Smooth muscle cell (in vitro differentiated cells): ENCODE data around the gene TACSTD2. TPM values are rescaled to one million over a fixed set of nuclear protein-coding genes. Genes with fewer than 3 reads are reported as not detected.

Experiments used
- DNase-seq: peaks from one replicate; lab custom pipeline; 2025; ENCODE audit not compliant: unreplicated experiment; lab: John Stamatoyannopoulos, UW
- H2AFZ ChIP-seq: fragments of 200-600 bp; sonication (generic); 2 replicates; pipeline ENCODE4 v1.6.0; 2016; ENCODE audit warnings: antibody characterized with exemption, low read depth, mild to moderate bottlenecking
- H3F3A ChIP-seq: fragments of 200-600 bp; sonication (generic); 2 replicates; pipeline ENCODE4 v1.6.0; 2017; ENCODE audit warnings: antibody characterized with exemption, low read depth
- H3K27ac ChIP-seq: fragments of 200-600 bp; sonication (generic); 2 replicates; pipeline ENCODE4 v1.5.1; 2016; ENCODE audit warnings: low read depth, mild to moderate bottlenecking
- H3K27me3 ChIP-seq: fragments of 200-600 bp; sonication (generic); 2 replicates; pipeline ENCODE4 v1.6.1; 2016; ENCODE audit warnings: low read depth, mild to moderate bottlenecking
- H3K36me3 ChIP-seq: fragments of 200-600 bp; sonication (generic); 2 replicates; pipeline ENCODE4 v1.5.1; 2016; ENCODE audit warnings: low read depth
- H3K4me1 ChIP-seq: fragments of 200-600 bp; sonication (generic); 2 replicates; pipeline ENCODE4 v1.5.1; 2016; ENCODE audit warnings: low read depth
- H3K4me2 ChIP-seq: fragments of 200-600 bp; sonication (generic); 2 replicates; pipeline ENCODE4 v1.6.0; 2016; ENCODE audit warnings: mild to moderate bottlenecking
- H3K4me3 ChIP-seq: fragments of 200-600 bp; sonication (generic); 2 replicates; pipeline ENCODE4 v1.5.1; 2016; ENCODE audit warnings: mild to moderate bottlenecking
- H3K79me2 ChIP-seq: fragments of 200-600 bp; sonication (generic); 2 replicates; pipeline ENCODE4 v1.6.0; 2016; ENCODE audit warnings: low read depth, mild to moderate bottlenecking
- H3K9ac ChIP-seq: fragments of 200-600 bp; sonication (generic); 2 replicates; pipeline ENCODE4 v1.6.0; 2016; ENCODE audit warnings: low read depth
- H3K9me3 ChIP-seq: fragments of 200-600 bp; sonication (generic); replicated peaks from 2 replicates; pipeline ENCODE4 v1.5.1; 2016; ENCODE audit warnings: low read depth
- H4K20me1 ChIP-seq: fragments of 200-600 bp; sonication (generic); 2 replicates; pipeline ENCODE4 v1.6.0; 2016; ENCODE audit warnings: low read depth
- CTCF ChIP-seq: fragments of 200-600 bp; sonication (generic); IDR thresholded peaks from 2 replicates; pipeline ENCODE4 v1.5.1; 2017; ENCODE audit warnings: borderline replicate concordance, mild to moderate bottlenecking, antibody characterized with exemption; ENCODE audit not compliant: insufficient read depth, poor library complexity, severe bottlenecking
- WGBS: methylation state at CpG from one replicate; pipeline ENCODE4 v1.1.7; 2016; ENCODE audit warnings: low lambda C conversion rate; 5-methylcytosine and 5-hydroxymethylcytosine counted together
- polyA plus RNA-seq: library from polyadenylated mRNA; unstranded; fragments of >200 nt; fragmentation: Nextera tagmentation; extraction: Ambion mirVana; gene quantifications from 2 replicates; pipeline ENCODE4 v1.2.1, GENCODE V29; 2016
- total RNA-seq: library from RNA; depleted of rRNA; stranded (reverse); fragments of >200 nt; gene quantifications from 2 replicates; pipeline ENCODE4 v1.2.3, GENCODE V29; 2014

The TACSTD2 gene
- total and polyA plus RNA-seq, 2 experiments from 2014 or later, result 9.8 to 27.3 TPM

- TF ChIP-seq CTCF, result no peak
- Histone ChIP-seq H3K4me3 (no peak overlapping the region), H3K79me2 (no peaks in the 10 kb centered on the region), H3F3A (peaks cover 4% of the 10 kb centered on the region), H3K27me3 (no peaks in the 10 kb centered on the region), H3K4me1 (peaks cover 10% of the 10 kb centered on the region), H3K9ac (peak overlapping the region; percentile 51), H4K20me1 (no peaks in the 10 kb centered on the region), H3K36me3 (no peaks in the 10 kb centered on the region), H2AFZ (no peak overlapping the region), H3K27ac (peak overlapping the region; percentile 84), H3K9me3 (no peaks in the 10 kb centered on the region), H3K4me2 (peak overlapping the region; percentile 25)
- DNase-seq, result peak; percentile 7
- 17% methylated on average over 2 of the region's 2 CpGs for WGBS
Measured at GRCh38 chr1:58618303-58618702, 41.3 kb upstream of the TACSTD2 start.

GRCh38 chr1:58611861-58612385 is 34.9 kb upstream of the TACSTD2 start:
- H4K20me1 ChIP-seq, result no peaks in the 10 kb centered on the region

GRCh38 chr1:58608945-58609344 is 31.9 kb upstream of the TACSTD2 start:
- H3K4me2 ChIP-seq, result no peak overlapping the region
- no peak overlapping the region for H3K9ac ChIP-seq
- no peaks in the 10 kb centered on the region for H3K79me2 ChIP-seq
- H3K4me1 ChIP-seq, result no peaks in the 10 kb centered on the region
- no peak overlapping the region for H3K4me3 ChIP-seq
- no peaks in the 10 kb centered on the region for H3K9me3 ChIP-seq
- H3K27me3 ChIP-seq, result no peaks in the 10 kb centered on the region
- DNase-seq, result no peak
- 87% methylated on average over 2 of the region's 2 CpGs for WGBS
- no peaks in the 10 kb centered on the region for H3F3A ChIP-seq
- H3K27ac ChIP-seq, result no peak overlapping the region
- no peak for TF ChIP-seq CTCF
- no peak overlapping the region for H2AFZ ChIP-seq
- H4K20me1 ChIP-seq, result no peaks in the 10 kb centered on the region
- H3K36me3 ChIP-seq, result no peaks in the 10 kb centered on the region

More at GRCh38 chr1:58611861-58612385, 34.9 kb upstream of the TACSTD2 start:
- H3K36me3 ChIP-seq, result no peaks in the 10 kb centered on the region
- H3K27me3 ChIP-seq, result no peaks in the 10 kb centered on the region
- no peak overlapping the region for H3K9ac ChIP-seq
- no peaks in the 10 kb centered on the region for H3K4me1 ChIP-seq
- no peaks in the 10 kb centered on the region for H3K9me3 ChIP-seq
- H3K27ac ChIP-seq, result no peak overlapping the region
- 80% methylated on average over 2 of the region's 2 CpGs for WGBS
- no peaks in the 10 kb centered on the region for H3F3A ChIP-seq
- no peak overlapping the region for H3K4me3 ChIP-seq
- no peak for DNase-seq
- TF ChIP-seq CTCF, result no peak
- no peaks in the 10 kb centered on the region for H3K79me2 ChIP-seq
- no peak overlapping the region for H2AFZ ChIP-seq
- H3K4me2 ChIP-seq, result no peak overlapping the region

GRCh38 chr1:58608297-58608696 is 31.2 kb upstream of the TACSTD2 start:
- H3F3A ChIP-seq, result no peaks in the 10 kb centered on the region
- H2AFZ ChIP-seq, result no peak overlapping the region
- no peaks in the 10 kb centered on the region for H3K27me3 ChIP-seq
- H3K4me2 ChIP-seq, result no peak overlapping the region
- H3K36me3 ChIP-seq, result no peaks in the 10 kb centered on the region
- H3K4me1 ChIP-seq, result no peaks in the 10 kb centered on the region
- TF ChIP-seq CTCF, result no peak
- H3K9ac ChIP-seq, result no peak overlapping the region
- H3K27ac ChIP-seq, result no peak overlapping the region
- DNase-seq, result no peak
- H3K79me2 ChIP-seq, result no peaks in the 10 kb centered on the region
- no peak overlapping the region for H3K4me3 ChIP-seq
- H4K20me1 ChIP-seq, result no peaks in the 10 kb centered on the region
- no peaks in the 10 kb centered on the region for H3K9me3 ChIP-seq
